ENCODE measurements around the gene KCNAB1.

Gene KCNAB1

DNA sequence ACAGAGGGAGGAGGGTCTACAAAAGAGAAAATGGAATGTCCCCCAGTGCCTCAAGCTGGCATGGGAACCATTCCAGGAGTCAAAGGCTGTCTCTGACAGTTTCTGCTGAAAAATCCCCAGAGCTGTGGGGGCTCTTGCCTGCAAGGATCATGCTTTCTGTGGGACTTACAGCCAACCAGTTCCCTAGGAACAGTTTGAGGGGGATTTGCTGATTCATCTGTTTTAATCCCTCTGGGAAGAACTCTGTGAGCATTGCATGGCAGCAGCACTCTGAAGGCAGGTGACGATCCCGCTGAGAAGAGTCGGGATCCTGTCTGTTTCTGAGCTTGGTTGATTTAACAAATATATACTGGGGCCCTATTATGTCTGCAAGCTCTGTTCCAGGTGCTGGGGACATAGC is 258.5 kb downstream of the KCNAB1 start:
- no peak for DNase-seq

DNA sequence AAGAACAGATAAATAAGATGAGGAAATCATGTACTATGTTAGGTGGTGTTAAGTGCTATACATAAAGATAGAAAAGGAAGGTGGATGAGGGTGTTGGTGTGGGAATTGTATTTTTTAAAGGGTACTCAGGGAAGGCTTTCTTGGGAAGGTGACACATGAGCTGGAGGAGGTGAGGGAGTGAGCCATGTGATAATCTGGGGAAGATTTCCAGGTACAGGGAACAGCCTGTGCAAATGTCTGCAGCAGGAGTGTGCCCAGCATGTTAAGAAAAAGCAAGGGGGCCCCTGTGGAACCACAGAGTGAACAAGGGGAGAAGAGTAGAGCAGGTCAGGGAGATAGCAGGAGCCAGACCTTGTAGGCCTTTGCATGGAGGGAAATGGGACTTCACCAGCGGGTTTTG is 258.9 kb downstream of the KCNAB1 start:
- DNase-seq: no peak

- no peak for DNase-seq
Measured at GRCh38 chr3:156381253-156381652, 260.9 kb downstream of the KCNAB1 start.

GRCh38 chr3:156382458-156383346 is 262.3 kb downstream of the KCNAB1 start:
- DNase-seq: no peak

GRCh38 chr3:156383441-156384025 is 263.2 kb downstream of the KCNAB1 start:
- no peak for DNase-seq

- DNase-seq: no peak
Measured at GRCh38 chr3:156388497-156389448, 268.4 kb downstream of the KCNAB1 start.

GRCh38 chr3:156389449-156389950 is 269.1 kb downstream of the KCNAB1 start:
- no peak for DNase-seq

GRCh38 chr3:156390846-156391245 is 270.5 kb downstream of the KCNAB1 start:
- DNase-seq: no peak

GRCh38 chr3:156395961-156396710 is 275.8 kb downstream of the KCNAB1 start:
- DNase-seq: no peak

- DNase-seq: no peak
Measured at GRCh38 chr3:156396851-156397250, 276.5 kb downstream of the KCNAB1 start.

DNA sequence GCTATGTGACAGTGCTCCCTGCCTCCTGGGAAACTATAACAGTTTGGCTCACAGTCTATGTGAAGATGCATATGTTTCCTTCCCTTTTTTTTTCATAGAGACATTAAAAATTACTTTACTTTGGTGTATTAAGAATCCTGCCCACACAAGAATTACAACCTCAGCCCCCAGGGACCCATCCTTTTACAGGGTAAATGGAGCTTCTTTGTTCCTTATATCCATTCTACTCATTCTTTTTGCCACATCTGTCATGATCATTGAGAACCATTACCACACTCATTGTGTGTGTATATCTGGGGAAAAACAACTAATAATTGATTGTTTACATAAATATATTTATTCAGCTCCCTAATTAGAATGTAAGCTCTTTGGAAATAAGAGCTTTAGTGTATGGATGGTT is 277.2 kb downstream of the KCNAB1 start:
- no peak for DNase-seq

GRCh38 chr3:156400062-156400461 is 279.7 kb downstream of the KCNAB1 start:
- no peak for DNase-seq

DNA sequence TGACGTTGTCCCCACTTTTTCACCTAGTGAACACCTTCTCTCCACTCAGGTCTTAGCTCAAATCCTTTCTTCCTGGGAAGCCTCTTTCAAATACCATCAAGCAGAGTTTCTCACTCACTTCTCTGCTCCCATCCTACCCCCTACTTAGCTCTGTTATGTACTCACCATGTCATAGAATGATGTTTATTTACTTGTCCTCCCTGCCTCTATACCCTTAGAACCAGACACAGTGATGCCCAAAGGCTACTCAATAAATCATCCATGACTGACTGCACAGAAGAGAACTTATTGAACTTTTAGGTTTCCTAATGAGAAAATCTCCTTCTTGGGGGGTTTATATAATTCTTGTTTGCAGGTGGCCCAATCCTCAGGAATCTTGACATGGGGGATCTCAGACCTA is 280.4 kb downstream of the KCNAB1 start:
- DNase-seq: no peak

DNA sequence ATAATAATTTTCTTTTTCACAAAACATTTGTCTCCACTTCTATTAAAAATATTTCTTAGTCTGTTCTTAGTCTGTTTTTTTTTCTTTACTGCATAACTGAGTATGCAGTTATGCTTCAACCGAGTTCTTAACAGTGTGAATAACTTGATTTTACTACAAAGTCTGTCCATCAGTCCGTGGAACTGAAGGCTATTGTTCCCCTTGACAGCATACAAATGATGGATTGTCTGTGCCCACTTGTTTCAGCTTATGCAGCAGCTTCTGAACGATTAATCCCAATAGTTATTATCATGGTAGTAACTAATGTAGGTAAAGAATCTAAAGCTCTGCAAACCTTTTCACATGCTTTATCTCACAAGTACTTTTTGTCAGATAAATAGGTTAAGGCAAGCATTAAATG is 283.8 kb downstream of the KCNAB1 start:
- no peak for DNase-seq

DNA sequence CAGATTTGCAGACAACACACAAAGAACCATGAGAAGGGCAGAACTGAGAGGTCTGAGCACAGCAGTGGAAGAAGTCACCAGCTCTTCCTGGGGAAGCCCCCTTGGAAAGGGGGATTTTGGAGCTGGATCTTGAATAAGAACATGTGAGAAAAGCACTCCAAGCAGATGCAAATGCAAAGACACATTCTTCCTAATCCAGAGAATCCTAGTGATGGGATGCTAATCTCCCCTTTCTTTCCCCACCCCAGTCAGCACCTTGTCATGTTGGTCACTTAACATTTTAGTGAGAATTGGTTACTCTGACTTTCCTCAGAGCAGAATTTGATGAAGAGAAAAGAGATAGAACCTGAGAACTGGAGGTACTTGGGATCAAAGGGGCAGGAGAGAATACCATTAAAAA is 286.0 kb downstream of the KCNAB1 start:
- no peak for DNase-seq

GRCh38 chr3:156407617-156408225 is 287.3 kb downstream of the KCNAB1 start:
- no peak for DNase-seq

DNA sequence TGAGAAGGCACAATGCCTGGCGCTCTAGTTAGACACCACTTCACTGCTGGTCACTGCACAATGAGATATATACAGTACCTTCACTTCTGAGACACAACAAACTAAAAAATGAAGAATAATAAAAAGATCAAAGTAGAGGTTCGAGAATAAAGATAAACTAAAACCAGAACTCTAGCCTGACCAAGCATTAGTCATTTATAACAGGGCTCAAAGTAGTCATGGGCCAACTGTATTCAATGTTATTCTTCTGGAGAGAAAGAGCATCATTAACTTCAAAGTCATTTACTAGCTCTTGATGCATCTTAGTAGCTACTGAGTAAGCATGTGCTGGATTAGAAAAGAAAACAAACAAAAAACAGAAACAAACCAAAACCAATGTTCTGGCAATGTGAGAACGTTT is 289.3 kb downstream of the KCNAB1 start:
- DNase-seq: peak; percentile 5

- no peak for DNase-seq
Measured at GRCh38 chr3:156412600-156412999, 292.2 kb downstream of the KCNAB1 start.

GRCh38 chr3:156413293-156413892 is 293.0 kb downstream of the KCNAB1 start:
- DNase-seq: no peak

DNA sequence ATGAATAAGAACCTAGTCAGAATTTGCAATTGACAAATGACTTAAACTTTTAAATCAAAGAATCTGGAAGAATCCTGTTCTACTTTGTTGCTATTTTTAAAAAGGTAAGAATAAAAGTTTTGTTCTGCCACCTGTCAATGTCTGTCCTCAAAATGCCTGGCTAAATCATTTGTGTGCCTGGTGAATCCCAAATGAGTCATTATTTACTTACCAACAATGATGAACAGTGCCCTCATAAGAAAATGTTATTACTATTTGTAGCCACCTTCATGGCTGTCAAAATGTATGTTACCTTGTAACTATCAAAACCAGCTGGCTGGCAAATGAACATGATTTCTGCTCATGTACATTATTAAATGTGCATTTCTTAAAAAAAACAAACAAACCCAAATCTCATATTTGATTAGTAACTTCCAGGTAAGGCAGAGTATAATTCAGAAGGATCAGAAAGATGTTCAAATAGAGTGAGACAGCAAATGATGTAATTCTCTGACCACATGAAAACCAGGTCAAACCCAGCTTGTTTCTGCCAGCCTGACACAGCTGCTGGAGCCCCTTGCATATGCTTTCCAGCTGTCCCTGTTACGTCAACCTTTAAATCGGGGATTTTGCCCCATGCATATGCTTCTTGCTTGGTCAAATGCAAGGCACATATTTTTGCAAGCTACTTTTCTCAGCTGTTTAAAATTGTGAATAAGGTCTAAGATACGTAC is 296.6 kb downstream of the KCNAB1 start:
- no peak for DNase-seq
